ENCODE measurements around the gene CFAP54.

Gene CFAP54

GRCh38 chr12:96883571-96883970 is 394.2 kb downstream of the CFAP54 start:
- no peak for DNase-seq (ENCODE audit: low read depth in 2 of 2)

GRCh38 chr12:96886998-96887677 is 397.8 kb downstream of the CFAP54 start:
- DNase-seq (ENCODE audit: low read depth in 2 of 2), result no peak

GRCh38 chr12:96889273-96889933 is 400.0 kb downstream of the CFAP54 start:
- no peak for DNase-seq (ENCODE audit: low read depth in 2 of 2)

GRCh38 chr12:96890331-96890730 is 401.0 kb downstream of the CFAP54 start:
- no peak for DNase-seq (ENCODE audit: low read depth in 2 of 2)

- DNase-seq (ENCODE audit: low read depth in 2 of 2), result no peak
Measured at GRCh38 chr12:96892104-96892503, 402.7 kb downstream of the CFAP54 start.

GRCh38 chr12:96897421-96897820 is 408.0 kb downstream of the CFAP54 start:
- DNase-seq (ENCODE audit: low read depth in 2 of 2), result no peak

GRCh38 chr12:96901175-96901574 is 411.8 kb downstream of the CFAP54 start:
- no peak for DNase-seq (ENCODE audit: low read depth in 2 of 2)

- no peak for DNase-seq (ENCODE audit: low read depth in 2 of 2)
Measured at GRCh38 chr12:96902076-96902475, 412.7 kb downstream of the CFAP54 start.

- no peak for DNase-seq (ENCODE audit: low read depth in 2 of 2)
Measured at GRCh38 chr12:96906498-96906848, 417.1 kb downstream of the CFAP54 start.

GRCh38 chr12:96906849-96907670 is 417.7 kb downstream of the CFAP54 start, which contains the start of gene NEDD1:
Gene NEDD1 (plus strand): TSS chr12:96907257. CDS start chr12:96909760, 2,503 bp downstream.
- peak; percentile 66 to 68 for DNase-seq (ENCODE audit: low read depth in 2 of 2)

GRCh38 chr12:96907671-96908422 is 418.5 kb downstream of the CFAP54 start:
- DNase-seq (ENCODE audit: low read depth in 2 of 2), result no peak

- DNase-seq (ENCODE audit: low read depth in 2 of 2), result no peak
Measured at GRCh38 chr12:96908423-96908675, 419.0 kb downstream of the CFAP54 start.

- no peak for DNase-seq (ENCODE audit: low read depth in 2 of 2)
Measured at GRCh38 chr12:96912261-96912660, 422.9 kb downstream of the CFAP54 start.

- no peak for DNase-seq (ENCODE audit: low read depth in 2 of 2)
Measured at GRCh38 chr12:96912943-96913342, 423.6 kb downstream of the CFAP54 start.

- DNase-seq (ENCODE audit: low read depth in 2 of 2), result no peak
Measured at GRCh38 chr12:96919510-96920210, 430.3 kb downstream of the CFAP54 start.

All from stimulated activated CD8-positive, alpha-beta memory T cell treated with anti-CD3 and anti-CD28 coated beads, Interleukin-2, amount 100 ng/mL, for 1 hour (primary cell).